ENCODE measurements around the gene NBL1. TPM values are rescaled to one million over a fixed set of nuclear protein-coding genes. Genes with fewer than 3 reads are reported as not detected.
A peak's percentile ranks its signal among the peaks of the same experiment; 100 is the strongest.

NBL1 gene
- total RNA-seq, 1 donor from 2014 or later = 69.9 TPM

GRCh38 chr1:19648689-19649088, 4.6 kb downstream of the NBL1 start:
- H3K36me3 Mint-ChIP-seq = no peaks in the 10 kb centered on the region
- H3K4me1 Mint-ChIP-seq (ENCODE audit: unreplicated experiment) = peaks cover 19% of the 10 kb centered on the region
- DNase-seq (ENCODE audit: extremely low spot score, unreplicated experiment) = no peak
- H3K27me3 Mint-ChIP-seq = peaks cover 15% of the 10 kb centered on the region
- no peak overlapping the region for H3K4me3 Mint-ChIP-seq
- no peak for TF ChIP-seq CTCF (conservative IDR thresholded peaks at IDR 0.05)
- no peak overlapping the region for H3K27ac Mint-ChIP-seq
- no peaks in the 10 kb centered on the region for H3K9me3 Mint-ChIP-seq

- no peak for DNase-seq (ENCODE audit: extremely low spot score, unreplicated experiment)
- TF ChIP-seq CTCF (conservative IDR thresholded peaks at IDR 0.05) = no peak
- peaks cover 24% of the 10 kb centered on the region for H3K4me1 Mint-ChIP-seq (ENCODE audit: unreplicated experiment)
- peaks cover 3% of the 10 kb centered on the region for H3K36me3 Mint-ChIP-seq
- peak overlapping the region; percentile 66 for H3K4me3 Mint-ChIP-seq
- H3K27ac Mint-ChIP-seq = peak overlapping the region; percentile 69
- H3K9me3 Mint-ChIP-seq = no peaks in the 10 kb centered on the region
- H3K27me3 Mint-ChIP-seq = peaks cover 9% of the 10 kb centered on the region
Observed at GRCh38 chr1:19650416-19651140, 6.5 kb downstream of the NBL1 start.

GRCh38 chr1:19651141-19651737, 7.1 kb downstream of the NBL1 start:
- no peak for DNase-seq (ENCODE audit: extremely low spot score, unreplicated experiment)
- H3K36me3 Mint-ChIP-seq = peaks cover 3% of the 10 kb centered on the region
- H3K27ac Mint-ChIP-seq = peak overlapping the region; percentile 69
- peak; percentile 80 for TF ChIP-seq CTCF (conservative IDR thresholded peaks at IDR 0.05)
- H3K4me1 Mint-ChIP-seq (ENCODE audit: unreplicated experiment) = peaks cover 18% of the 10 kb centered on the region
- peaks cover 5% of the 10 kb centered on the region for H3K27me3 Mint-ChIP-seq
- no peak overlapping the region for H3K4me3 Mint-ChIP-seq
- no peaks in the 10 kb centered on the region for H3K9me3 Mint-ChIP-seq

- no peak for DNase-seq (ENCODE audit: extremely low spot score, unreplicated experiment)
- peaks cover 10% of the 10 kb centered on the region for H3K4me1 Mint-ChIP-seq (ENCODE audit: unreplicated experiment)
- no peak overlapping the region for H3K27ac Mint-ChIP-seq
- no peaks in the 10 kb centered on the region for H3K9me3 Mint-ChIP-seq
- no peak overlapping the region for H3K4me3 Mint-ChIP-seq
- no peaks in the 10 kb centered on the region for H3K27me3 Mint-ChIP-seq
- peaks cover 3% of the 10 kb centered on the region for H3K36me3 Mint-ChIP-seq
- no peak for TF ChIP-seq CTCF (conservative IDR thresholded peaks at IDR 0.05)
Observed at GRCh38 chr1:19654386-19654785, 10.3 kb downstream of the NBL1 start.

GRCh38 chr1:19654886-19655717, 11.0 kb downstream of the NBL1 start:
- H3K4me3 Mint-ChIP-seq = no peak overlapping the region

More at GRCh38 chr1:19654886-19655717, 11.0 kb downstream of the NBL1 start:
- no peak for DNase-seq (ENCODE audit: extremely low spot score, unreplicated experiment)
- H3K4me1 Mint-ChIP-seq (ENCODE audit: unreplicated experiment) = peaks cover 15% of the 10 kb centered on the region
- peaks cover 6% of the 10 kb centered on the region for H3K27me3 Mint-ChIP-seq
- H3K36me3 Mint-ChIP-seq = peaks cover 3% of the 10 kb centered on the region
- no peaks in the 10 kb centered on the region for H3K9me3 Mint-ChIP-seq
- no peak for TF ChIP-seq CTCF (conservative IDR thresholded peaks at IDR 0.05)
- H3K27ac Mint-ChIP-seq = no peak overlapping the region
